ENCODE measurements around the gene LRRC25. TPM values are rescaled to one million over a fixed set of nuclear protein-coding genes. Genes with fewer than 3 reads are reported as not detected.

Gene LRRC25
- total and polyA plus RNA-seq, 3 donors from 2014 or later, result 1.6 to 4.0 (median 3.4) TPM

GRCh38 chr19:18427080-18427742 lies 29.8 kb upstream of the LRRC25 start:
- TF ChIP-seq POLR2A (IDR thresholded peaks at IDR 0.05), result no peak
- no peak for TF ChIP-seq CTCF (IDR thresholded peaks at IDR 0.05)
- peak overlapping the region in 1 of 2 donors; percentile 86 for H3K27ac ChIP-seq
- DNase-seq, result no peak
- WGBS, 2 donors, result 62 to 90% methylated on average over 2 to 16 of the region's 16 CpGs
- H3K27me3 ChIP-seq, result no peaks in the 10 kb centered on the region
- no peaks in the 10 kb centered on the region for H3K36me3 ChIP-seq (ENCODE audit: low read depth, missing control alignments)
- intact Hi-C loops (cut with DNase I; ENCODE audit: low total_unique reads), result no loop called here
- H3K4me1 ChIP-seq, result peaks cover 63% of the 10 kb centered on the region
- H3K4me3 ChIP-seq, result no peak overlapping the region
- H3K9me3 ChIP-seq, result no peaks in the 10 kb centered on the region

- peak overlapping the region; percentile 76 to 81 for H3K27ac ChIP-seq
- DNase-seq, result no peak
- no peak overlapping the region for H3K4me3 ChIP-seq
Observed at GRCh38 chr19:18426416-18426767, 29.0 kb upstream of the LRRC25 start.

GRCh38 chr19:18425515-18426415 lies 28.3 kb upstream of the LRRC25 start:
- no peaks in the 10 kb centered on the region for H3K9me3 ChIP-seq
- H3K4me1 ChIP-seq, result peaks cover 70% of the 10 kb centered on the region
- peak; percentile 76 for DNase-seq
- 50 to 67% methylated on average over 18 of the region's 18 CpGs for WGBS, 2 donors
- H3K36me3 ChIP-seq (ENCODE audit: low read depth, missing control alignments), result no peaks in the 10 kb centered on the region
- peak overlapping the region; percentile 76 to 81 for H3K27ac ChIP-seq
- intact Hi-C loops (cut with DNase I; ENCODE audit: low total_unique reads), result no loop called here
- no peak overlapping the region for H3K4me3 ChIP-seq
- no peaks in the 10 kb centered on the region for H3K27me3 ChIP-seq
- TF ChIP-seq CTCF (IDR thresholded peaks at IDR 0.05) (no peak), POLR2A (IDR thresholded peaks at IDR 0.05) (no peak)

More at GRCh38 chr19:18426416-18426767, 29.0 kb upstream of the LRRC25 start:
- TF ChIP-seq CTCF (IDR thresholded peaks at IDR 0.05), result no peak
- TF ChIP-seq POLR2A (IDR thresholded peaks at IDR 0.05), result no peak
- Histone ChIP-seq H3K9me3 (no peaks in the 10 kb centered on the region), H3K4me1 (peaks cover 64% of the 10 kb centered on the region), H3K27me3 (no peaks in the 10 kb centered on the region), H3K36me3 (ENCODE audit: low read depth, missing control alignments) (no peaks in the 10 kb centered on the region)
- intact Hi-C loops (cut with DNase I; ENCODE audit: low total_unique reads), result no loop called here
- 73 to 77% methylated on average over 3 to 6 of the region's 8 CpGs for WGBS, 2 donors

- no peak overlapping the region for H3K4me3 ChIP-seq
- TF ChIP-seq CTCF (IDR thresholded peaks at IDR 0.05), result no peak
- TF ChIP-seq POLR2A (IDR thresholded peaks at IDR 0.05), result no peak
- peak overlapping the region in 1 of 2 donors; percentile 76 for H3K27ac ChIP-seq
- H3K27me3 ChIP-seq, result no peaks in the 10 kb centered on the region
- peaks cover 72% of the 10 kb centered on the region for H3K4me1 ChIP-seq
- DNase-seq, result no peak
- no peaks in the 10 kb centered on the region for H3K9me3 ChIP-seq
- no peaks in the 10 kb centered on the region for H3K36me3 ChIP-seq (ENCODE audit: low read depth, missing control alignments)
- intact Hi-C loops (cut with DNase I; ENCODE audit: low total_unique reads), result no loop called here
- WGBS, 2 donors, result 74 to 78% methylated on average over 6 to 15 of the region's 17 CpGs
Observed at GRCh38 chr19:18424890-18425514, 27.6 kb upstream of the LRRC25 start.
